ENCODE measurements around the gene KDSR. TPM values are rescaled to one million over a fixed set of nuclear protein-coding genes. Genes with fewer than 3 reads are reported as not detected.
A peak's percentile ranks its signal among the peaks of the same experiment; 100 is the strongest.

The KDSR gene
- total RNA-seq, 1 experiment from 2014 or later = 108 TPM

GRCh38 chr18:63322908-63323634, 43.9 kb downstream of the KDSR start:
- no peaks in the 10 kb centered on the region for H3K27me3 Mint-ChIP-seq (ENCODE audit: insufficient read depth, unreplicated experiment)
- intact Hi-C loops (cut with micrococcal nuclease) = loop anchor here (1.0 to 2.0 kb wide), 4 partner anchors 116 to 307 kb away; no protein-coding TSS in a partner anchor
- H3K27ac Mint-ChIP-seq (ENCODE audit: low read depth, unreplicated experiment) = peak overlapping the region; percentile 12
- DNase-seq (ENCODE audit: unreplicated experiment) = peak; percentile 80
- no peaks in the 10 kb centered on the region for H3K9me3 Mint-ChIP-seq (ENCODE audit: unreplicated experiment)
- no peak overlapping the region for H3K4me3 Mint-ChIP-seq (ENCODE audit: unreplicated experiment)
- TF ChIP-seq CTCF (IDR thresholded peaks at IDR 0.05; ENCODE audit: unreplicated experiment) = peak; percentile 58
- no TSS peak for BruUV-seq (replicated peaks)
- peaks cover 10% of the 10 kb centered on the region for H3K36me3 Mint-ChIP-seq (ENCODE audit: insufficient read depth, unreplicated experiment)
- POLR2A ChIA-PET = interaction anchor here (0.6 to 5.4 kb wide), 14 partner anchors 9 to 306 kb away, joined by 3 to 17 read pairs (median 4); no protein-coding TSS in a partner anchor
- CTCF ChIA-PET = interaction anchor here (0.6 to 6.5 kb wide), 37 partner anchors 8 to 314 kb away, joined by 3 to 100 read pairs (median 3); no protein-coding TSS in a partner anchor
- peaks cover 18% of the 10 kb centered on the region for H3K4me1 Mint-ChIP-seq (ENCODE audit: insufficient read depth, unreplicated experiment)

DNA sequence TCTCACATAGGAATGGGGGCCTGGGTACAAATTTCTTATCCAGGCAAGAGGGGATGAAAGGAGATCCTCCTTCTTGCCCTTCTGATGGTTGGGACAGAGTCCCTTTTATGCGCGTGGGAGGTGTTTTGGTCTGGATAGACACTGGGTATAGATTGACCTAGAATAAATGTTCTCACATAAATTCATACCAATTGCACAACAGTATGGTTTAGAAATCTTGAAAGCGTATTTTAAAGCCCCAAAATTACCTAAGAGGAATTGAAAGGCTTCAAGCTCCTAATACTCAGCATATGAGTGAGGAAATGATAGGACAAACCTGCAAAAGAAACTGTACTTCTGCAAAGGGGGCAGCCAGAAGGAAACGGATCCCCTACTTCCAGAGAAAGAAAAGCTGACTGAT, 44.8 kb downstream of the KDSR start:
- POLR2A ChIA-PET = interaction anchor here (0.6 to 5.4 kb wide), 8 partner anchors 32 to 343 kb away, joined by 3 to 17 read pairs (median 5); no protein-coding TSS in a partner anchor
- no peaks in the 10 kb centered on the region for H3K27me3 Mint-ChIP-seq (ENCODE audit: insufficient read depth, unreplicated experiment)
- BruUV-seq (replicated peaks) = no TSS peak

DNA sequence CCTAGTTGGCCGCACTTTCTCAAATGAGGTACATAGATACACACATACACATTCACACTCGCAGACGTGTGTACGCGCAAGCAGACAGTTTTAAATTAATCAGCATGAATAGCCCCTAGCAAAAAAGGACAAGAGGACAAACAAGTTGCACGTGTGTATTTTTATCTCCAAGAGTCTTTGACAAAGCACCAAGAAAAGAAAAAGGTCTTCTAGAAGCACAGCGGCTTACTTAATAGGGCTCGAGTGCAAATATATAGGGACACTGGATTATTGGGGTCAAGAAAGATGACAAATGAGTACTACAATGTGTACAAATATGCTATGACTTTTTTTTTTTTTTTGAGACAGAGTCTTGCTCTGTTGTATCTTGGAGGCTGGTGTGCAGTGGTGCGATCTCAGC, 45.7 kb downstream of the KDSR start:
- no peaks in the 10 kb centered on the region for H3K27me3 Mint-ChIP-seq (ENCODE audit: insufficient read depth, unreplicated experiment)
- H3K9me3 Mint-ChIP-seq (ENCODE audit: unreplicated experiment) = no peaks in the 10 kb centered on the region
- intact Hi-C loops (cut with micrococcal nuclease) = no loop called here
- no peak for TF ChIP-seq CTCF (IDR thresholded peaks at IDR 0.05; ENCODE audit: unreplicated experiment)
- H3K27ac Mint-ChIP-seq (ENCODE audit: low read depth, unreplicated experiment) = peak overlapping the region; percentile 19
- H3K4me1 Mint-ChIP-seq (ENCODE audit: insufficient read depth, unreplicated experiment) = peaks cover 23% of the 10 kb centered on the region
- H3K36me3 Mint-ChIP-seq (ENCODE audit: insufficient read depth, unreplicated experiment) = peaks cover 10% of the 10 kb centered on the region
- ChIA-PET CTCF (interaction anchor here (0.7 to 6.5 kb wide), 7 partner anchors 10 to 306 kb away, joined by 4 to 100 read pairs (median 6); no protein-coding TSS in a partner anchor), POLR2A (interaction anchor here (1.7 to 5.4 kb wide), 2 partner anchors 118 to 304 kb away, joined by 5 to 17 read pairs; no protein-coding TSS in a partner anchor)
- DNase-seq (ENCODE audit: unreplicated experiment) = no peak
- BruUV-seq (replicated peaks) = no TSS peak
- H3K4me3 Mint-ChIP-seq (ENCODE audit: unreplicated experiment) = peak overlapping the region; percentile 96

More for the DNA sequence above, 44.8 kb downstream of the KDSR start:
- H3K36me3 Mint-ChIP-seq (ENCODE audit: insufficient read depth, unreplicated experiment) = peaks cover 10% of the 10 kb centered on the region
- H3K9me3 Mint-ChIP-seq (ENCODE audit: unreplicated experiment) = no peaks in the 10 kb centered on the region
- TF ChIP-seq CTCF (IDR thresholded peaks at IDR 0.05; ENCODE audit: unreplicated experiment) = no peak
- CTCF ChIA-PET = interaction anchor here (0.6 to 6.5 kb wide), 23 partner anchors 9 to 307 kb away, joined by 3 to 100 read pairs (median 5); no protein-coding TSS in a partner anchor
- intact Hi-C loops (cut with micrococcal nuclease) = loop anchor here (2.0 kb wide), 1 partner anchor 297 kb away; no protein-coding TSS in a partner anchor
- H3K27ac Mint-ChIP-seq (ENCODE audit: low read depth, unreplicated experiment) = peak overlapping the region; percentile 12
- DNase-seq (ENCODE audit: unreplicated experiment) = peak; percentile 14
- peaks cover 18% of the 10 kb centered on the region for H3K4me1 Mint-ChIP-seq (ENCODE audit: insufficient read depth, unreplicated experiment)
- no peak overlapping the region for H3K4me3 Mint-ChIP-seq (ENCODE audit: unreplicated experiment)

- BruUV-seq (replicated peaks) = no TSS peak
- H3K27ac Mint-ChIP-seq (ENCODE audit: low read depth, unreplicated experiment) = peak overlapping the region; percentile 19
Measured at GRCh38 chr18:63320975-63321265, 46.1 kb downstream of the KDSR start.

More at GRCh38 chr18:63320975-63321265, 46.1 kb downstream of the KDSR start:
- Mint-ChIP-seq H3K4me3 (ENCODE audit: unreplicated experiment) (peak overlapping the region; percentile 96), H3K27me3 (ENCODE audit: insufficient read depth, unreplicated experiment) (no peaks in the 10 kb centered on the region), H3K36me3 (ENCODE audit: insufficient read depth, unreplicated experiment) (peaks cover 10% of the 10 kb centered on the region), H3K9me3 (ENCODE audit: unreplicated experiment) (no peaks in the 10 kb centered on the region), H3K4me1 (ENCODE audit: insufficient read depth, unreplicated experiment) (peaks cover 23% of the 10 kb centered on the region)
- CTCF ChIA-PET = interaction anchor here (0.7 to 6.5 kb wide), 3 partner anchors 193 to 305 kb away, joined by 4 to 100 read pairs (median 6); no protein-coding TSS in a partner anchor
- no peak for TF ChIP-seq CTCF (IDR thresholded peaks at IDR 0.05; ENCODE audit: unreplicated experiment)
- POLR2A ChIA-PET = no interaction called here
- intact Hi-C loops (cut with micrococcal nuclease) = no loop called here
- DNase-seq (ENCODE audit: unreplicated experiment) = no peak

Data from MCF 10A (cell line).